Nephron (organoid): ENCODE measurements around the gene DPM1.

Experiments used
- H3K27ac Mint-ChIP-seq, 3 experiments: 2 replicates each; pipeline ENCODE4 v1.8.0; 2020; ENCODE audit warnings: mixed read lengths in 3 of 3, mild to moderate bottlenecking in 2 of 3, moderate library complexity in 1 of 3
- H3K27me3 Mint-ChIP-seq: 2 replicates; pipeline ENCODE4 v1.8.0; 2021; ENCODE audit warnings: low read depth, mild to moderate bottlenecking, moderate library complexity, mixed read lengths
- H3K36me3 Mint-ChIP-seq: 2 replicates; pipeline ENCODE4 v1.8.0; 2020; ENCODE audit warnings: low read depth, mixed read lengths
- H3K4me1 Mint-ChIP-seq: 2 replicates; pipeline ENCODE4 v1.8.0; 2020; ENCODE audit warnings: mixed read lengths
- H3K4me3 Mint-ChIP-seq, 3 experiments: 2 replicates each; pipeline ENCODE4 v1.8.0; 2020; ENCODE audit warnings: mild to moderate bottlenecking in 3 of 3, mixed read lengths in 3 of 3, moderate library complexity in 2 of 3
- H3K9me3 Mint-ChIP-seq: 2 replicates; pipeline ENCODE4 v1.8.0; 2020; ENCODE audit warnings: mixed read lengths
- TF ChIP-seq, protein P1 (sequence below), 3 experiments: fragments of 200-600 bp; sonication (generic); IDR thresholded peaks; one replicate each; pipeline ENCODE4 v1.5.0; 2021; ENCODE audit warnings: antibody characterized with exemption in 3 of 3; ENCODE audit not compliant: unreplicated experiment in 3 of 3

DPM1 gene

DNA sequence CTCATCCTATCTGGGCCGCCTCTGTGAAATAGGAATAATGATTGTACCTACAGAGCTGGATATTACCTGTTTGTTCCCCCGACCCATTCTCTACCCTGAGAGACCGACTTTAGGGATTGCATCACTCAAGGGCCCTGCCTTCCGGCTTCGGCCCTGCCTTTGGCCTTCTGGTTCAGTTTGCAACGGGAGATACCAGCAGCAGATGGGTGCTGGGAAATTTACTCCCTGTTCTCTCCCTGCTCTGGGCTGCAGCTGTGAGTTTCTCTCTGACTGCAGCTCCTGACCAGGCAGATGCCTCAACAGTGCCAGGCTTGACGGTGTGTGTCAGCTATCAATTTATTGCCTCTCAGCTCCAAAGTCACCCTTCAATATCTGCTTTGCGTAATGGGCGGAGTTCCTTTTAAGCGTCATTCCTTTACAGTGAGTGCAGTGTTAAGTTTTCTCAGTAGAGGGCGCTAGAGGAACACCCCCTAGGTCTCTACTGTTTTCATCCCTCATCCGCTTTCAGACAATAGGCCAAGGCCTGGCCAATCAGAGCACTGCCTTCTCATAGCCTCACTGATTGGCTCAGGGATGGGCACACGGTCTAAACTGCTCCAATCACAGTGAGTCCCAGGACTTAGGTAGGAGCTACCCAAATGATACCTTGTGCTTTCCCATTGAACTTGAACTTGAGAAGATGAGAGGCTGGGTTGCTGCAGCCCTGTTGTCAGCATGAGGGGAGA lies 34.6 kb upstream of the DPM1 start:
- Mint-ChIP-seq H3K36me3 (no peaks in the 10 kb centered on the region), H3K4me3 (no peak overlapping the region), H3K9me3 (no peaks in the 10 kb centered on the region), H3K4me1 (no peaks in the 10 kb centered on the region), H3K27ac (peak overlapping the region in 1 of 3 experiments; percentile 4), H3K27me3 (peaks cover 35% of the 10 kb centered on the region)
- TF ChIP-seq, protein P1, sequence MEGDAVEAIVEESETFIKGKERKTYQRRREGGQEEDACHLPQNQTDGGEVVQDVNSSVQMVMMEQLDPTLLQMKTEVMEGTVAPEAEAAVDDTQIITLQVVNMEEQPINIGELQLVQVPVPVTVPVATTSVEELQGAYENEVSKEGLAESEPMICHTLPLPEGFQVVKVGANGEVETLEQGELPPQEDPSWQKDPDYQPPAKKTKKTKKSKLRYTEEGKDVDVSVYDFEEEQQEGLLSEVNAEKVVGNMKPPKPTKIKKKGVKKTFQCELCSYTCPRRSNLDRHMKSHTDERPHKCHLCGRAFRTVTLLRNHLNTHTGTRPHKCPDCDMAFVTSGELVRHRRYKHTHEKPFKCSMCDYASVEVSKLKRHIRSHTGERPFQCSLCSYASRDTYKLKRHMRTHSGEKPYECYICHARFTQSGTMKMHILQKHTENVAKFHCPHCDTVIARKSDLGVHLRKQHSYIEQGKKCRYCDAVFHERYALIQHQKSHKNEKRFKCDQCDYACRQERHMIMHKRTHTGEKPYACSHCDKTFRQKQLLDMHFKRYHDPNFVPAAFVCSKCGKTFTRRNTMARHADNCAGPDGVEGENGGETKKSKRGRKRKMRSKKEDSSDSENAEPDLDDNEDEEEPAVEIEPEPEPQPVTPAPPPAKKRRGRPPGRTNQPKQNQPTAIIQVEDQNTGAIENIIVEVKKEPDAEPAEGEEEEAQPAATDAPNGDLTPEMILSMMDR (IDR thresholded peaks at IDR 0.05; ENCODE audit: unreplicated experiment in 3 of 3), result peak; percentile 43 to 62 (median 58)

DNA sequence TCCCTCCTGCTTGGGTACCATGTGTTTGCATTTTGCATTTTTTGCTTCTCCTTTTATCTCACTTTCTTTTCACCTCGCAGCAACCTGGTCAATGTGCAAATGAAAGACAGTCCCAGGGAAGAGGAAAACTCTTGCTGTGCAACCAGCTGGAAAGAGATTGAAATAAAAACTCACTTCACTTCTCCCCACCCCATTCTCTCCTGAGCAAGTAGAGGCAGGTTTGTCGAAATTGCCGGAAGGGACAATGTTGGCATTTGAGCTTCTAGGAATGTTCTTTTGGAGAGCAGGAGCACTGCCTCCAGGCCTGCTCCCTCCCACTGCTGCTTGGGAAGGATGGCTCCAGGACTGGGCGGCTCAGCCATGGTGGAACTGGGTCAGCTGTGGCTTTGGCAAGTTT lies 34.0 kb upstream of the DPM1 start:
- TF ChIP-seq, protein P1 (IDR thresholded peaks at IDR 0.05; ENCODE audit: unreplicated experiment in 3 of 3), result no peak
- no peak overlapping the region for H3K4me3 Mint-ChIP-seq
- peaks cover 40% of the 10 kb centered on the region for H3K27me3 Mint-ChIP-seq
- H3K36me3 Mint-ChIP-seq, result no peaks in the 10 kb centered on the region
- H3K4me1 Mint-ChIP-seq, result no peaks in the 10 kb centered on the region
- H3K27ac Mint-ChIP-seq, result no peak overlapping the region
- no peaks in the 10 kb centered on the region for H3K9me3 Mint-ChIP-seq

DNA sequence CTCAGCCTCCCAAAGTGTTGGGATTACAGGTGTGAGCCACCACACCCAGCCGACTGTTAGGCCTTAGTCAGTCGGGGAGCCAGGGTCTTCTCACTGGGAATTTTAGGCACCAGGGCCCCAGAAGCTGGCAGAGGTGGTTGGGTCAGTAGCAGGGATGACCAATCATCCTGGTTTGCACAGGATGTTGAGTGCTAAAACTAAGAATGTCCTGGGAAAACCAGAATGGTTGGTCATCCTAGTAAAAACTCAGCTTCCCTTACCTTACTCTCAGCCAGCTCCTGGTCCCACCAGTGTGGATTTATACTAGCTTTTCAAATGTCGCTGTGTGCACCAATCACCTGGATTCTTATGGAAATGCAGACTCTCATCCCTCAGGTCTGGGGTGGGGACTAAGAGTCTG lies 32.7 kb upstream of the DPM1 start:
- Mint-ChIP-seq H3K36me3 (no peaks in the 10 kb centered on the region), H3K27ac (no peak overlapping the region), H3K4me1 (no peaks in the 10 kb centered on the region), H3K4me3 (no peak overlapping the region), H3K9me3 (no peaks in the 10 kb centered on the region), H3K27me3 (peaks cover 44% of the 10 kb centered on the region)
- TF ChIP-seq, protein P1 (IDR thresholded peaks at IDR 0.05; ENCODE audit: unreplicated experiment in 3 of 3), result no peak

DNA sequence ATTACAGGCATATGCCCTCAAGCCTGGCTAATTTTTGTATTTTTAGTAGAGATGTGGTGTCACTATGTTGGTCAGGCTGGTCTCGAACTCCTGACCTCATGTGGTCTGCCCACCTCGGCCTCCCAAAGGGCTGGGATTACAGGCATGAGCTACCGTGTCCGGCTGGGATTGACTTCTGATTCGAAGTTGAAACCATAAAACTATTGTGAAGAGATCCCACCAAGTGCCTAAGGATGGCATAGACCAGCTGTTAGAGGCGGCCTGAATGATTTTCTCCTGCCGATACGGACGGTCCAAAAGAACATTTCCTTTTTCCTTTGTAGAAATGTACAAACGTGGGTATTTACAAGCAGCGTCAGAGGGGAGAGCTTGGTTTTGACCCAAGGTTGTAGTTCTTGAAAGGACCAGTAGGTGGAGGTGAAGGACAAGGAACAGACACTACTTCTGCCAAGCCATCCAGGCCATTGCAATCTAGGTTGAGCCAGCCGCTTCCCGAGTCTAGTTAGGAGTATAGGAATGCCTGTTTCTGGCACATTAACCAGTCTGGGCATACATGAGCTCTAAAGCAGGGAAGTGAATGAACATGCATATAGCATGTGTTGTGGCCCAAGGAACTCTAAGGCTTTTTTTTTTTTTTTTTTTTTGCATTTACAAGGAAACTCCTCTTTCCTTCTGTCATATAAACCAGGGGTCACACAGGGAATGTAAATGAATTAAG lies 29.3 kb upstream of the DPM1 start:
- TF ChIP-seq, protein P1 (IDR thresholded peaks at IDR 0.05; ENCODE audit: unreplicated experiment in 3 of 3), result peak; percentile 79 to 91 (median 90)
- H3K36me3 Mint-ChIP-seq, result no peaks in the 10 kb centered on the region
- no peak overlapping the region for H3K4me3 Mint-ChIP-seq
- no peaks in the 10 kb centered on the region for H3K4me1 Mint-ChIP-seq
- H3K9me3 Mint-ChIP-seq, result no peaks in the 10 kb centered on the region
- H3K27me3 Mint-ChIP-seq, result peaks cover 34% of the 10 kb centered on the region
- H3K27ac Mint-ChIP-seq, result no peak overlapping the region

DNA sequence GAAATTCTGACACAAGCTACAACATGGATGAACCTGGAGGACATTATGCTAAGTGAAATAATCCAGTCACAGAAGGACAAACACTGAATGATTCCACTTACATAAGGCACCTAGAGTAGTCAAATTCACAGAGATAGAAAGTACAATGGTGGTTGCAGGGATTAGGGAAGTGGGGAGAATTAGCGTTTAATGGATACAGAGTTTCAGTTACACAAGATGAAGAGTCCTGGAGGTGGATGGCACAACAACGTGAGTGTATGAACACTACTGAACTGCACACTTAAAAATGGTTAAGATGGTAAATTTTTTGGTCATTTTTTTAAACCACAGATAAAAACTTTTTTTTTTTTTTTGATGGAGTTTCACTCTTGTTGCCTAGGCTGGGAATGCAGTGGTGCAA lies 25.0 kb upstream of the DPM1 start:
- TF ChIP-seq, protein P1 (IDR thresholded peaks at IDR 0.05; ENCODE audit: unreplicated experiment in 3 of 3), result no peak
- H3K27ac Mint-ChIP-seq, result no peak overlapping the region
- no peaks in the 10 kb centered on the region for H3K36me3 Mint-ChIP-seq
- H3K27me3 Mint-ChIP-seq, result peaks cover 46% of the 10 kb centered on the region
- peaks cover 4% of the 10 kb centered on the region for H3K4me1 Mint-ChIP-seq
- no peaks in the 10 kb centered on the region for H3K9me3 Mint-ChIP-seq
- no peak overlapping the region for H3K4me3 Mint-ChIP-seq
